GM13977 (cell line): ENCODE measurements around the gene BRCA2.

Experiments used
- DNase-seq: peaks from one replicate; pipeline ENCODE4 v3.0.0; 2012; ENCODE audit warnings: low spot score
- CTCF ChIP-seq: IDR thresholded peaks from 2 replicates; pipeline ENCODE4 v1.5.1; 2012; ENCODE audit warnings: mild to moderate bottlenecking, control low read depth; ENCODE audit not compliant: insufficient read depth; ENCODE audit errors: extremely low read depth, missing control alignments
- in situ Hi-C: fragments of 300-500 bp; cut with MboI; formaldehyde crosslinking; loops from one replicate; pipeline ENCODE4 v1.12.0; 2022; ENCODE audit warnings: low sequenced_read_pairs, low pct_unique_long_range_greater_than_20kb, mixed read lengths, inconsistent platforms; ENCODE audit not compliant: unreplicated experiment

Gene BRCA2

GRCh38 chr13:32390048-32390447 is 74.7 kb downstream of the BRCA2 start:
- TF ChIP-seq CTCF, result no peak

GRCh38 chr13:32390484-32390883 is 75.2 kb downstream of the BRCA2 start:
- in situ Hi-C loops, result no loop called here
- no peak for DNase-seq
- no peak for TF ChIP-seq CTCF

More at GRCh38 chr13:32390048-32390447, 74.7 kb downstream of the BRCA2 start:
- in situ Hi-C loops, result no loop called here
- no peak for DNase-seq

- in situ Hi-C loops, result no loop called here
- TF ChIP-seq CTCF, result no peak
- no peak for DNase-seq
These were observed 75.9 kb downstream of the BRCA2 start for GRCh38 chr13:32391101-32391619.

GRCh38 chr13:32403108-32403507 is 87.8 kb downstream of the BRCA2 start:
- TF ChIP-seq CTCF, result no peak
- no peak for DNase-seq
- in situ Hi-C loops, result no loop called here

- no peak for TF ChIP-seq CTCF
- DNase-seq, result no peak
- in situ Hi-C loops, result no loop called here
These were observed 92.5 kb downstream of the BRCA2 start for GRCh38 chr13:32407854-32408253.

GRCh38 chr13:32408296-32409000 is 93.1 kb downstream of the BRCA2 start:
- DNase-seq, result no peak
- TF ChIP-seq CTCF, result no peak
- in situ Hi-C loops, result no loop called here

GRCh38 chr13:32409001-32409313 is 93.6 kb downstream of the BRCA2 start:
- no peak for DNase-seq
- in situ Hi-C loops, result no loop called here
- TF ChIP-seq CTCF, result no peak
